Urinary bladder (tissue), 4 donors: Measurements from ENCODE around the gene RBCK1. TPM values are rescaled to one million over a fixed set of nuclear protein-coding genes. Genes with fewer than 3 reads are reported as not detected.
"Not testable (repeated sequence)": the region's sequence is repeated elsewhere in the genome, so short reads cannot be mapped to it uniquely, and the experiment has no call there.

Source experiments
- DNase-seq: peaks from one replicate; pipeline ENCODE4 v3.0.0-alpha.2; 2015; ENCODE audit errors: extremely low spot score
- H3K27ac ChIP-seq: one replicate; pipeline ENCODE4 v1.5.1; 2013; ENCODE audit warnings: low read depth, mild to moderate bottlenecking, moderate library complexity
- H3K36me3 ChIP-seq: one replicate; pipeline ENCODE4 v1.6.1; 2013; ENCODE audit warnings: mild to moderate bottlenecking, moderate library complexity; ENCODE audit not compliant: insufficient read depth
- H3K4me1 ChIP-seq: one replicate; pipeline ENCODE4 v1.6.1; 2013; ENCODE audit warnings: mild to moderate bottlenecking, moderate library complexity; ENCODE audit not compliant: insufficient read depth
- H3K4me3 ChIP-seq: one replicate; pipeline ENCODE4 v1.5.1; 2013; ENCODE audit warnings: low read depth, low read length
- WGBS: extraction: QIAGEN DNeasy Blood & Tissue Kit; methylation state at CpG from one replicate; pipeline ENCODE4 v1.1.7; 2013; 5-methylcytosine and 5-hydroxymethylcytosine counted together
- polyA plus RNA-seq: library from polyadenylated mRNA; stranded (reverse); fragments of 200-250 nt; gene quantifications from one replicate; pipeline ENCODE4 v1.2.3, GENCODE V29; 2013
- total RNA-seq: library from RNA; depleted of rRNA; stranded (reverse); fragments of >200 nt; gene quantifications from one replicate; pipeline ENCODE4 v1.2.3, GENCODE V29; 2014
- donor health status: healthy with polysubstance abuse.
- donor health status: healthy.

RBCK1 gene
- total and polyA plus RNA-seq, 2 donors: 42.1 to 94.3 TPM

DNA sequence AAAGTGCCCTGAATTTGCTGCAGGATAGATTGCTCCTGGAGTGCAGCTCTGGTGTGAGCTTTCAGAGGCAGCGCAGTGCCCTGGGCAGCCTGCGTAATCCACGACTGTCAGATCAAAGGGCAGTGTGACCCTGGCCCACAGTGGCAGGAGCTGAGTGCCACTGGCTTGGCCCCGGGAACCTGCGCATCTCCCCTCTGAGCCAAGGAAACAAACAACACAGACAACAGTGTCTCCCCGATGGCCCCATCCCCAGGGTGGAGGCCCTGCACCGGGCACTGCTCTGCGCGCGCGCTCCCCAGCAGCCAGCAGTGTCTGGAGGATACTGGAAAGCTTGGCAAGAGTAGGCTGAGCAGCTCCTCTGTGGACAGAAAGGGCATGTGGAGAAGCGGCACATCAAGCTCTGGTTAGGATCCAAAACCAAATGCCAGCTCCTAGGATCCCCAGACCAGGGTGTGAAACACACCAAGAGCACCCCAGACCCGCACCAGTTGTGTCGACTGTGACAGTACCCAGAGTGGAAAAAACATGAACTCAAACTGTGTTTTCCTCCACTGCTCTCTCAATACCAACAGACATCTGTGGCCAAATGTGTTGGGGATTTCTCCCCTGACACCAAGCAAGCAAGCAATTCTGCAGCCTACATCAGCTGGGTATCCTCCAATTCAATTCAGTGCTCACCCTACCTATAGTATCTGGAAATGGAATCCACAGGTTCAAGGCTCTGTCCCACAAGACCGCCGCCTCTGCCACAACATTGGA lies 26.7 kb downstream of the RBCK1 start:
- Histone ChIP-seq H3K36me3 (peaks cover 5% of the 10 kb centered on the region), H3K4me3 (no peak overlapping the region), H3K27ac (no peak overlapping the region), H3K4me1 (no peaks in the 10 kb centered on the region)
- WGBS: 85% methylated on average over 16 of the region's 16 CpGs
- DNase-seq: no peak

DNA sequence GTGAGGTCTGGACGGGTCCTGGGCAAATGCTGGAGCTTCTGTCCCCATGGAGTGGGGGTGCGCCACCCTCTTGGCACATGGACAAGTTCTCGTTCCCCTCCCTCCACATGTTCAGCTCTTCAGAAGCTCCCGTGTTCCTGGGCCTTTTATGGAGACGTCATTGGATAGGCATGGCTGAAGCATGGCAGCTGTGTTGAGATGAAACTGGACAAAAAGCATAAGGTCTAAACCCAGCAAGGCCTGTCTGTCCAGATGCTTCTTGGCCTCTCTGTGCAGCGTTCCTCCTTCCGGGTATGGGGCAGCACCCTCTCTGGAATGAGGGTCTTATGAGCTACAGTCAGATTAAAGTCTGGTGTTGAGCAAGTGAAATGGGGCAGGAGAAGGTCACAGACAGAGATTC lies 27.5 kb downstream of the RBCK1 start:
- no peak overlapping the region for H3K4me3 ChIP-seq
- DNase-seq: no peak
- no peaks in the 10 kb centered on the region for H3K4me1 ChIP-seq
- H3K36me3 ChIP-seq: peaks cover 5% of the 10 kb centered on the region
- no peak overlapping the region for H3K27ac ChIP-seq
- WGBS: 62% methylated on average over 7 of the region's 7 CpGs

- Histone ChIP-seq H3K27ac (no peak overlapping the region), H3K4me3 (no peak overlapping the region), H3K36me3 (peaks cover 3% of the 10 kb centered on the region), H3K4me1 (no peaks in the 10 kb centered on the region)
- WGBS: 96% methylated on average over 5 of the region's 5 CpGs
- DNase-seq: no peak
Measured at GRCh38 chr20:436476-436875, 28.4 kb downstream of the RBCK1 start.

- peaks cover 3% of the 10 kb centered on the region for H3K36me3 ChIP-seq
- DNase-seq: no peak
- H3K4me1 ChIP-seq: no peaks in the 10 kb centered on the region
- H3K27ac ChIP-seq: no peak overlapping the region
- H3K4me3 ChIP-seq: no peak overlapping the region
- 79% methylated on average over 6 of the region's 6 CpGs for WGBS
Measured at GRCh38 chr20:437787-438486, 29.8 kb downstream of the RBCK1 start.

GRCh38 chr20:438571-439469 lies 30.7 kb downstream of the RBCK1 start:
- H3K4me3 ChIP-seq: no peak overlapping the region
- no peak overlapping the region for H3K27ac ChIP-seq
- WGBS: 76% methylated on average over 18 of the region's 18 CpGs
- no peak for DNase-seq
- H3K36me3 ChIP-seq: peaks cover 3% of the 10 kb centered on the region
- H3K4me1 ChIP-seq: no peaks in the 10 kb centered on the region

DNA sequence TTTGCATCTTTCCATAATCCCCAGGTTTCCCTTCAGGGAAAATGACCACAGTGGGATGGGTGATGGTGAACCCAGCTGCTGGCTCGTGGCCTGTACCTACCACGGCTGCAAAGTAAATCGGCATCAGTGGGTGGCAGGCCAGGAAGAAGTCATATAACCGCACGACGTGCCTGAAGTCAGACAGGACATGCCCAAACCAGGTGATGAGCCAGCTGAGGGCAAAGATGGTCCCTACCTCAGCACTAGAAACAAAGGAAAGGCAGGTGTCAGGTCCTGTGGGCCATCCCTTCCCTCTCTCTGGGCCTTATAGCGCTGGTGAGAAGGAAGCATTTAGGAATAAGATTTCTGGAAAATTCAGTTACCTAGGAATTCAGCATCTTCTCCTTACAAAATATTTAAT lies 32.0 kb downstream of the RBCK1 start:
- DNase-seq: no peak
- Histone ChIP-seq H3K27ac (no peak overlapping the region), H3K4me1 (no peaks in the 10 kb centered on the region), H3K36me3 (peaks cover 3% of the 10 kb centered on the region), H3K4me3 (no peak overlapping the region)
- WGBS: 92% methylated on average over 7 of the region's 7 CpGs

DNA sequence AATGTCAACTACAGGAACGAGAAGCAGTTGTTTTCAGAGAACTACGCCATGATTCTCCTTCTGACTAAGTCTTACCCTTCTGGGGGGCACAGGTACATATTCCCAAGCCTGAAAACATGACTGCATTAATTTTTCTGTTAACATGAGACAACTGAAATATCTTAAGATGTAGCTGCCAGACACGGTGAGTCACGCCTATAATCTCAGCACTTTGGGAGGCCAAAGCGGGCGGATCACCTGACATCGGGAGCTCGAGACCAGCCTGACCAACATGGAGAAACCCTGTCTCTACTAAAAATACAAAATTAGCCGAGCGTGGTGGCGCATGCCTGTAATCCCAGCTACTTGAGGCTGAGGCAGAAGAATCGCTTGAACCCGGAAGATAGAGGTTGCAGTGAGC lies 32.5 kb downstream of the RBCK1 start:
- 88% methylated on average over 13 of the region's 13 CpGs for WGBS
- Histone ChIP-seq H3K36me3 (peaks cover 3% of the 10 kb centered on the region), H3K4me3 (no peak overlapping the region), H3K4me1 (peaks cover 2% of the 10 kb centered on the region), H3K27ac (no peak overlapping the region)
- DNase-seq: no peak

GRCh38 chr20:443223-443775 lies 35.2 kb downstream of the RBCK1 start:
- Histone ChIP-seq H3K36me3 (peaks cover 2% of the 10 kb centered on the region), H3K4me1 (peaks cover 2% of the 10 kb centered on the region), H3K4me3 (no peak overlapping the region), H3K27ac (no peak overlapping the region)
- WGBS: 78% methylated on average over 4 of the region's 4 CpGs
- DNase-seq: no peak

- Histone ChIP-seq H3K4me1 (peaks cover 2% of the 10 kb centered on the region), H3K27ac (no peak overlapping the region), H3K4me3 (no peak overlapping the region), H3K36me3 (peaks cover 2% of the 10 kb centered on the region)
- no peak for DNase-seq
- WGBS: 83% methylated on average over 3 of the region's 3 CpGs
Measured at GRCh38 chr20:444117-444516, 36.0 kb downstream of the RBCK1 start.

- 74% methylated on average over 12 of the region's 12 CpGs for WGBS
- no peak overlapping the region for H3K27ac ChIP-seq
Measured at GRCh38 chr20:444862-445426, 36.8 kb downstream of the RBCK1 start.

DNA sequence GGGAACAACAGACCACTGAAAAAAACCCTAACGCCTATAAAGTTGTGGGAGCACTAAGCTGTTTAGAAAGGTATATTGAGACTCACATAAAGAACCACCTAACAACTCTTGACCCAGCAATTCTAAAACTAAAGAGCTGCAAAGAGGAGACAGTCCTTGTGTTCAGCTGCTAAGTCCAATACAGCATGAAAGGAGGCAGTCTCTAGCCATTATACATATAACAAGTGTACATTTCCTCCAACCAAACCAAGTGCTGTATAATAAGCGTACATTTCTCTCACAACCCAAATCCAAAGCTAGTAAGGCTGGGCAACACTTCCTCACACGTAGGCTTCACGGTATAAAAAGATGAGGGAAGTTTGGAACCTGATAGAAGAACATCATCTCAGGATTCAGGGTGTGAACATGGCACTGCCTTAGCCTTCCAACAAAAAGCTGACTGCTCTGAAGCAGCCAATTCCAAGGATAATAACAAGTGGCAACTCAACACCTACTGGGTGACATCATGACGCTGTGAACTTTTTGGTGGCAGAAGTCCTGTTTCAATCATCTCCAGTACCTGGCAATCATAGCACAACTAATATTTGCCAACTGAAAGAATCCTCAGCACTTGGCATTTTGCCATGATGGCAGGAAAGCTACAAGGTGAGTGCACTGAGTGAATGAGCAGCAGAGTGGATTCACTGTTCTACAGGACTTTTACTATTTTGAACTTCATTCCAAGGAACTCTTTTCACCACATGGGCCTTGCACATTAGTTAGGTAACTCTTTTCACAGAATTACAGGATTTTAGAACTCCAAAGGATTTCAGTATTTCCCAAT lies 37.6 kb downstream of the RBCK1 start:
- Histone ChIP-seq H3K4me3 (no peak overlapping the region), H3K4me1 (peaks cover 2% of the 10 kb centered on the region), H3K27ac (no peak overlapping the region), H3K36me3 (peaks cover 2% of the 10 kb centered on the region)
- no peak for DNase-seq
- 87% methylated on average over 5 of the region's 5 CpGs for WGBS

More at GRCh38 chr20:444862-445426, 36.8 kb downstream of the RBCK1 start:
- DNase-seq: no peak
- Histone ChIP-seq H3K36me3 (peaks cover 2% of the 10 kb centered on the region), H3K4me1 (peaks cover 2% of the 10 kb centered on the region), H3K4me3 (no peak overlapping the region)

GRCh38 chr20:452021-452420 lies 43.9 kb downstream of the RBCK1 start:
- H3K27ac ChIP-seq, H3K4me3 ChIP-seq, H3K36me3 ChIP-seq, DNase-seq, H3K4me1 ChIP-seq: not testable (repeated sequence)
- 85% methylated on average over 11 of the region's 11 CpGs for WGBS
